ENCODE results near the gene SNTG2.
"Not testable (repeated sequence)": the region's sequence is repeated elsewhere in the genome, so short reads cannot be mapped to it uniquely, and the experiment has no call there.

Gene SNTG2

GRCh38 chr2:1132328-1132969 lies 181.8 kb downstream of the SNTG2 start:
- ATAC-seq (peak; percentile 31), DNase-seq (ENCODE audit: low spot score in 2 of 2) (no peak)
- Mint-ChIP-seq H3K27ac (no peak overlapping the region), H3K4me3 (no peak overlapping the region), H3K4me1 (no peaks in the 10 kb centered on the region), H3K9me3 (no peaks in the 10 kb centered on the region), H3K36me3 (no peaks in the 10 kb centered on the region)

GRCh38 chr2:1133896-1134295 lies 183.2 kb downstream of the SNTG2 start:
- not testable (repeated sequence) for H3K36me3 Mint-ChIP-seq, H3K27ac Mint-ChIP-seq

GRCh38 chr2:1134629-1135028 lies 184.0 kb downstream of the SNTG2 start:
- ATAC-seq (no peak), DNase-seq (ENCODE audit: low spot score in 2 of 2) (no peak)
- Mint-ChIP-seq H3K9me3 (no peaks in the 10 kb centered on the region), H3K4me1 (no peaks in the 10 kb centered on the region), H3K27ac (no peak overlapping the region), H3K36me3 (no peaks in the 10 kb centered on the region), H3K4me3 (no peak overlapping the region)

More at GRCh38 chr2:1133896-1134295, 183.2 kb downstream of the SNTG2 start:
- H3K9me3 Mint-ChIP-seq; H3K4me3 Mint-ChIP-seq; DNase-seq (ENCODE audit: low spot score in 2 of 2); H3K4me1 Mint-ChIP-seq; ATAC-seq: not testable (repeated sequence)

- no peaks in the 10 kb centered on the region for H3K4me1 Mint-ChIP-seq
- ATAC-seq (no peak), DNase-seq (ENCODE audit: low spot score in 2 of 2) (no peak)
- H3K36me3 Mint-ChIP-seq: no peaks in the 10 kb centered on the region
- H3K27ac Mint-ChIP-seq: no peak overlapping the region
- H3K9me3 Mint-ChIP-seq: no peaks in the 10 kb centered on the region
- no peak overlapping the region for H3K4me3 Mint-ChIP-seq
These were observed 185.4 kb downstream of the SNTG2 start for GRCh38 chr2:1136067-1136466.

- H3K9me3 Mint-ChIP-seq: no peaks in the 10 kb centered on the region
- no peaks in the 10 kb centered on the region for H3K4me1 Mint-ChIP-seq
- DNase-seq (ENCODE audit: low spot score in 2 of 2) (no peak), ATAC-seq (no peak)
- H3K27ac Mint-ChIP-seq: no peak overlapping the region
- no peak overlapping the region for H3K4me3 Mint-ChIP-seq
- H3K36me3 Mint-ChIP-seq: no peaks in the 10 kb centered on the region
These were observed 186.2 kb downstream of the SNTG2 start for GRCh38 chr2:1136846-1137245.

GRCh38 chr2:1137264-1137663 lies 186.6 kb downstream of the SNTG2 start:
- Mint-ChIP-seq H3K4me3 (no peak overlapping the region), H3K27ac (no peak overlapping the region), H3K9me3 (no peaks in the 10 kb centered on the region), H3K4me1 (no peaks in the 10 kb centered on the region), H3K36me3 (no peaks in the 10 kb centered on the region)
- DNase-seq (ENCODE audit: low spot score in 2 of 2) (no peak), ATAC-seq (no peak)

- ATAC-seq: no peak
- no peaks in the 10 kb centered on the region for H3K36me3 Mint-ChIP-seq
- H3K27ac Mint-ChIP-seq: no peak overlapping the region
These were observed 187.3 kb downstream of the SNTG2 start for GRCh38 chr2:1137913-1138391.

GRCh38 chr2:1140389-1141003 lies 189.8 kb downstream of the SNTG2 start:
- peaks cover 4% of the 10 kb centered on the region for H3K9me3 Mint-ChIP-seq
- ATAC-seq: peak; percentile 42
- no peaks in the 10 kb centered on the region for H3K4me1 Mint-ChIP-seq
- no peak overlapping the region for H3K4me3 Mint-ChIP-seq
- DNase-seq (ENCODE audit: low spot score in 2 of 2): peak; percentile 20 to 68
- no peaks in the 10 kb centered on the region for H3K36me3 Mint-ChIP-seq
- H3K27ac Mint-ChIP-seq: no peak overlapping the region

More at GRCh38 chr2:1137913-1138391, 187.3 kb downstream of the SNTG2 start:
- Mint-ChIP-seq H3K4me1 (no peaks in the 10 kb centered on the region), H3K9me3 (no peaks in the 10 kb centered on the region), H3K4me3 (no peak overlapping the region)
- no peak for DNase-seq (ENCODE audit: low spot score in 2 of 2)

GRCh38 chr2:1141079-1141478 lies 190.4 kb downstream of the SNTG2 start:
- no peak for DNase-seq (ENCODE audit: low spot score in 2 of 2)
- peaks cover 4% of the 10 kb centered on the region for H3K9me3 Mint-ChIP-seq
- no peaks in the 10 kb centered on the region for H3K36me3 Mint-ChIP-seq
- ATAC-seq: no peak
- no peak overlapping the region for H3K27ac Mint-ChIP-seq
- H3K4me1 Mint-ChIP-seq: no peaks in the 10 kb centered on the region
- no peak overlapping the region for H3K4me3 Mint-ChIP-seq

GRCh38 chr2:1143129-1143528 lies 192.5 kb downstream of the SNTG2 start:
- Mint-ChIP-seq H3K36me3 (no peaks in the 10 kb centered on the region), H3K9me3 (peaks cover 4% of the 10 kb centered on the region), H3K27ac (no peak overlapping the region), H3K4me1 (no peaks in the 10 kb centered on the region), H3K4me3 (no peak overlapping the region)
- ATAC-seq (peak; percentile 37), DNase-seq (ENCODE audit: low spot score in 2 of 2) (no peak)

- Mint-ChIP-seq H3K4me1 (no peaks in the 10 kb centered on the region), H3K9me3 (peaks cover 4% of the 10 kb centered on the region), H3K4me3 (no peak overlapping the region), H3K27ac (no peak overlapping the region), H3K36me3 (no peaks in the 10 kb centered on the region)
- peak; percentile 34 for ATAC-seq
- DNase-seq (ENCODE audit: low spot score in 2 of 2): no peak
These were observed 197.4 kb downstream of the SNTG2 start for GRCh38 chr2:1147873-1148612.

- Mint-ChIP-seq H3K36me3 (no peaks in the 10 kb centered on the region), H3K4me3 (no peak overlapping the region), H3K27ac (no peak overlapping the region), H3K4me1 (no peaks in the 10 kb centered on the region), H3K9me3 (no peaks in the 10 kb centered on the region)
- no peak for DNase-seq (ENCODE audit: low spot score in 2 of 2)
- no peak for ATAC-seq
These were observed 200.3 kb downstream of the SNTG2 start for GRCh38 chr2:1150724-1151511.

- Mint-ChIP-seq H3K9me3 (no peaks in the 10 kb centered on the region), H3K4me3 (no peak overlapping the region), H3K27ac (no peak overlapping the region), H3K36me3 (no peaks in the 10 kb centered on the region), H3K4me1 (no peaks in the 10 kb centered on the region)
- DNase-seq (ENCODE audit: low spot score in 2 of 2): no peak
- no peak for ATAC-seq
These were observed 201.7 kb downstream of the SNTG2 start for GRCh38 chr2:1152375-1152774.

GRCh38 chr2:1153920-1154319 lies 203.3 kb downstream of the SNTG2 start:
- H3K36me3 Mint-ChIP-seq: no peaks in the 10 kb centered on the region

More at GRCh38 chr2:1153920-1154319, 203.3 kb downstream of the SNTG2 start:
- no peak overlapping the region for H3K27ac Mint-ChIP-seq
- no peak overlapping the region for H3K4me3 Mint-ChIP-seq
- DNase-seq (ENCODE audit: low spot score in 2 of 2) (no peak), ATAC-seq (no peak)
- H3K4me1 Mint-ChIP-seq: no peaks in the 10 kb centered on the region
- no peaks in the 10 kb centered on the region for H3K9me3 Mint-ChIP-seq
